ENCODE measurements around the gene UBALD2. TPM values are rescaled to one million over a fixed set of nuclear protein-coding genes. Genes with fewer than 3 reads are reported as not detected.

The UBALD2 gene
- total RNA-seq, 4 donors from 2014 or later = 14.0 to 74.1 (median 50.4) TPM

GRCh38 chr17:76312735-76313134 lies 47.6 kb downstream of the UBALD2 start:
- Histone ChIP-seq H3K27me3 (no peaks in the 10 kb centered on the region), H3K9me3 (no peaks in the 10 kb centered on the region), H3K27ac (no peak overlapping the region), H3K36me3 (peaks cover 0 to 55% (median 0%) of the 10 kb centered on the region in 3 donors), H3K4me3 (no peak overlapping the region), H3K4me1 (no peaks in the 10 kb centered on the region)
- no peak for DNase-seq
- TF ChIP-seq CTCF (IDR thresholded peaks at IDR 0.05) (no peak), POLR2A (IDR thresholded peaks at IDR 0.05) (no peak)

- peaks cover 0 to 58% (median 0%) of the 10 kb centered on the region in 3 donors for H3K36me3 ChIP-seq
Measured at GRCh38 chr17:76314392-76315227, 49.5 kb downstream of the UBALD2 start.

GRCh38 chr17:76317535-76317934 lies 52.4 kb downstream of the UBALD2 start:
- Histone ChIP-seq H3K4me3 (no peak overlapping the region), H3K9me3 (no peaks in the 10 kb centered on the region), H3K36me3 (peaks cover 0 to 41% (median 0%) of the 10 kb centered on the region in 3 donors), H3K27ac (no peak overlapping the region), H3K4me1 (no peaks in the 10 kb centered on the region), H3K27me3 (no peaks in the 10 kb centered on the region)
- TF ChIP-seq CTCF (IDR thresholded peaks at IDR 0.05) = no peak
- no peak for TF ChIP-seq POLR2A (IDR thresholded peaks at IDR 0.05)
- DNase-seq = no peak

More at GRCh38 chr17:76314392-76315227, 49.5 kb downstream of the UBALD2 start:
- no peak overlapping the region for H3K27ac ChIP-seq
- TF ChIP-seq CTCF (IDR thresholded peaks at IDR 0.05) = no peak
- no peak for TF ChIP-seq POLR2A (IDR thresholded peaks at IDR 0.05)
- no peaks in the 10 kb centered on the region for H3K4me1 ChIP-seq
- no peak for DNase-seq
- no peaks in the 10 kb centered on the region for H3K27me3 ChIP-seq
- no peaks in the 10 kb centered on the region for H3K9me3 ChIP-seq
- H3K4me3 ChIP-seq = no peak overlapping the region

- DNase-seq = no peak
- Histone ChIP-seq H3K27ac (no peak overlapping the region), H3K4me1 (no peaks in the 10 kb centered on the region), H3K36me3 (peaks cover 0 to 33% (median 0%) of the 10 kb centered on the region in 3 donors), H3K9me3 (no peaks in the 10 kb centered on the region), H3K4me3 (no peak overlapping the region), H3K27me3 (no peaks in the 10 kb centered on the region)
- TF ChIP-seq CTCF (IDR thresholded peaks at IDR 0.05) = no peak
- no peak for TF ChIP-seq POLR2A (IDR thresholded peaks at IDR 0.05)
Measured at GRCh38 chr17:76318586-76318985, 53.4 kb downstream of the UBALD2 start.

Small RNA genes lying within 50 kb of the gene (small RNA-seq; reads per million reads assigned to genes)
- gene RF00019 = 0 reads per million in 2 donors

Other genes starting within 250 kb of the UBALD2 start
- gene EVPL, start 238.0 kb upstream of the UBALD2 start, total RNA-seq = 10 to 100 TPM; 26.4 to 87.8 (median 55.0) TPM
- gene SRP68, start 192.8 kb upstream of the UBALD2 start, total RNA-seq = 10 to 100 TPM; 32.2 to 43.4 (median 32.6) TPM
- gene GALR2, start 190.6 kb upstream of the UBALD2 start, total RNA-seq = under 1 TPM in 1 of 4 donors, not detected in 3; 0.95 TPM
- gene ZACN, start 186.2 kb upstream of the UBALD2 start, total RNA-seq = not detected
- gene EXOC7, start 161.6 kb upstream of the UBALD2 start, total RNA-seq = 100 to 1,000 TPM; 113 to 160 (median 134) TPM
- gene FOXJ1, start 124.1 kb upstream of the UBALD2 start, total RNA-seq = not detected
- 100 to 1,000 TPM in 2 of 4 donors, 10 to 100 TPM in 2; 73.4 to 115 (median 106) TPM for gene RNF157, start 24.9 kb upstream of the UBALD2 start, total RNA-seq
- 10 to 100 TPM in 1 of 4 donors, 1 to 10 TPM in 3; 1.2 to 10.7 (median 3.1) TPM for gene QRICH2, start 42.9 kb downstream of the UBALD2 start, total RNA-seq
- 100 to 1,000 TPM in 1 of 4 donors, 10 to 100 TPM in 3; 39.4 to 105 (median 70.4) TPM for gene PRPSAP1, start 88.6 kb downstream of the UBALD2 start, total RNA-seq
- gene SPHK1, start 119.3 kb downstream of the UBALD2 start, total RNA-seq = 1 to 10 TPM in 3 of 4 donors, under 1 TPM in 1; 0.53 to 5.9 (median 3.8) TPM
- gene UBE2O, start 187.8 kb downstream of the UBALD2 start, total RNA-seq = 10 to 100 TPM; 20.5 to 75.1 (median 31.6) TPM
- gene AANAT, start 202.3 kb downstream of the UBALD2 start, total RNA-seq = not detected
- gene RHBDF2, start 236.1 kb downstream of the UBALD2 start, total RNA-seq = 100 to 1,000 TPM in 1 of 4 donors, 10 to 100 TPM in 2, 1 to 10 TPM in 1; 8.8 to 225 (median 33.0) TPM

All from Peyer's patch (tissue), 4 donors.